HCT116 (cell line): ENCODE results near the gene STIM1. TPM values are rescaled to one million over a fixed set of nuclear protein-coding genes. Genes with fewer than 3 reads are reported as not detected.

Source experiments
- ATAC-seq: fragments of 200-7000 bp; cut with Tn5 transposase; 2 replicates; pipeline ENCODE4 v1.9.1; 2020; ENCODE audit warnings: mild to moderate bottlenecking, moderate library complexity
- BruUV-seq: library from RNA; stranded (reverse); fragments of 400-500 nt; replicated peaks from 2 replicates; lab custom pipeline; 2021; lab: Mats Ljungman, UMichigan
- CTCF ChIA-PET: fragments of 300-600 bp; sonication (Branson Sonifier 250); formaldehyde crosslinking; loops from one replicate; lab custom pipeline; 2021; ENCODE audit warnings: antibody characterized with exemption; lab: Charles Lee
- POLR2A ChIA-PET: fragments of 300-600, 350-600 bp; sonication (Branson Sonifier 250); formaldehyde crosslinking; loops from one replicate; lab custom pipeline; 2021; ENCODE audit warnings: antibody characterized with exemption; lab: Charles Lee
- RAD21 ChIA-PET, 2 experiments: fragments of 300-600 bp; sonication (Branson Sonifier 250); formaldehyde crosslinking; loops; one replicate each; lab custom pipeline; 2023; ENCODE audit warnings: low total read pairs in 2 of 2; ENCODE audit not compliant: uncharacterized antibody in 2 of 2, unreplicated experiment in 2 of 2, low non-redundant PET in 1 of 2; lab: Charles Lee
- DNase-seq: peaks from one replicate; pipeline ENCODE4 v3.0.0-alpha.2; 2010; ENCODE audit warnings: low read depth, low spot score
- H2AFZ ChIP-seq: fragments of 200-600 bp; shearing (Covaris generic), sonication (generic); 2 replicates; pipeline ENCODE4 v1.6.1; 2017; ENCODE audit warnings: low read depth, mixed run types, mixed read lengths, antibody characterized with exemption, low read length; ENCODE audit not compliant: poor library complexity, severe bottlenecking
- H3K27ac ChIP-seq: 2 replicates; pipeline ENCODE4 v1.5.1; 2012; ENCODE audit warnings: low read depth, low read length
- H3K27me3 ChIP-seq: fragments of 200-600 bp; sonication (generic); 2 replicates; pipeline ENCODE4 v1.6.1; 2016; ENCODE audit warnings: mixed run types, low read length, mixed read lengths; ENCODE audit not compliant: insufficient read depth
- H3K36me3 ChIP-seq, 2 experiments: fragments of 200-500 bp in 1 of 2; fragments of 200-600 bp in 1 of 2; sonication (Bioruptor generic) in 1 of 2; sonication (generic) in 1 of 2; 2 replicates each; pipeline versions ENCODE4 v1.5.1 to v1.6.1; 2014 to 2016; ENCODE audit warnings: low read length in 2 of 2, inconsistent platforms in 1 of 2, mixed read lengths in 1 of 2, mixed run types in 1 of 2; ENCODE audit not compliant: insufficient read depth in 2 of 2, control insufficient read depth in 1 of 2
- H3K4me1 ChIP-seq, 2 experiments: fragments of 200-600 bp in 1 of 2; sonication (generic) in 1 of 2; 2 replicates each; pipeline versions ENCODE4 v1.5.1 to v1.6.1; 2012 to 2017; ENCODE audit warnings: low read length in 2 of 2, inconsistent platforms in 1 of 2, mild to moderate bottlenecking in 1 of 2, mixed read lengths in 1 of 2, mixed run types in 1 of 2, moderate library complexity in 1 of 2; ENCODE audit not compliant: insufficient read depth in 2 of 2, control insufficient read depth in 1 of 2
- H3K4me2 ChIP-seq: fragments of 200-600 bp; sonication (generic); 2 replicates; pipeline ENCODE4 v1.6.1; 2017; ENCODE audit warnings: mixed run types, low read length, mixed read lengths
- H3K4me3 ChIP-seq, 2 experiments: fragments of 200-600 bp in 1 of 2; sonication (generic) in 1 of 2; replicated peaks in 1 of 2; 2 replicates each; pipeline ENCODE4 v1.5.1; 2011 to 2016; ENCODE audit warnings: low read length in 2 of 2, control low read depth in 1 of 2, low read depth in 1 of 2, mild to moderate bottlenecking in 1 of 2, mixed read lengths in 1 of 2, mixed run types in 1 of 2
- H3K79me2 ChIP-seq: fragments of 200-600 bp; sonication (generic); 2 replicates; pipeline ENCODE4 v1.6.1; 2017; ENCODE audit warnings: mild to moderate bottlenecking, mixed run types, low read length, moderate library complexity, mixed read lengths; ENCODE audit not compliant: insufficient read depth
- H3K9ac ChIP-seq: fragments of 200-600 bp; sonication (generic); 2 replicates; pipeline ENCODE4 v1.6.1; 2016; ENCODE audit warnings: low read length, mixed read lengths
- H3K9me2 ChIP-seq: fragments of 200-600 bp; sonication (generic), shearing (Covaris generic); 2 replicates; pipeline ENCODE4 v1.6.1; 2017; ENCODE audit warnings: mixed run types, mild to moderate bottlenecking, moderate library complexity; ENCODE audit not compliant: insufficient read depth
- H3K9me3 ChIP-seq, 2 experiments: fragments of 200-500 bp in 1 of 2; fragments of 200-600 bp in 1 of 2; sonication (Bioruptor generic) in 1 of 2; sonication (generic) in 1 of 2; 2 replicates each; pipeline ENCODE4 v1.6.1; 2014 to 2017; ENCODE audit warnings: low read length in 2 of 2, mixed read lengths in 2 of 2, inconsistent platforms in 1 of 2, low read depth in 1 of 2, mild to moderate bottlenecking in 1 of 2, mixed run types in 1 of 2, moderate library complexity in 1 of 2; ENCODE audit not compliant: control insufficient read depth in 1 of 2, insufficient read depth in 1 of 2
- H4K20me1 ChIP-seq: fragments of 200-600 bp; sonication (generic), shearing (Covaris generic); 2 replicates; pipeline ENCODE4 v1.6.1; 2017; ENCODE audit warnings: mixed run types, mild to moderate bottlenecking, moderate library complexity; ENCODE audit not compliant: insufficient read depth
- CBX3 ChIP-seq: IDR thresholded peaks from 2 replicates; pipeline ENCODE4 v1.6.1; 2012; ENCODE audit warnings: low read depth
- CEBPB ChIP-seq: IDR thresholded peaks from 2 replicates; pipeline ENCODE4 v1.6.1; 2012; ENCODE audit warnings: low read depth
- CTCF ChIP-seq, 3 experiments: fragments of 200-600 bp in 1 of 3; sonication (generic) in 1 of 3; IDR thresholded peaks in 2 of 3; conservative IDR thresholded peaks in 1 of 3; 2 replicates each; pipeline ENCODE4 v1.5.1; 2012 to 2017; ENCODE audit warnings: low read depth in 2 of 3, low read length in 2 of 3, antibody characterized with exemption in 1 of 3, borderline replicate concordance in 1 of 3, control low read depth in 1 of 3, mild to moderate bottlenecking in 1 of 3, mixed read lengths in 1 of 3, mixed run types in 1 of 3, moderate library complexity in 1 of 3; ENCODE audit not compliant: insufficient read depth in 1 of 3
- ELF1 ChIP-seq: IDR thresholded peaks from 2 replicates; pipeline ENCODE4 v1.6.1; 2012; ENCODE audit warnings: low read depth, borderline replicate concordance
- EZH2phosphoT487 ChIP-seq: fragments of 200-600 bp; IDR thresholded peaks from 2 replicates; pipeline ENCODE4 v1.6.1; 2018; ENCODE audit warnings: antibody characterized with exemption, borderline replicate concordance
- FOSL1 ChIP-seq: IDR thresholded peaks from 2 replicates; pipeline ENCODE4 v1.6.1; 2012; ENCODE audit warnings: low read depth
- JUND ChIP-seq: IDR thresholded peaks from 2 replicates; pipeline ENCODE4 v1.6.1; 2012
- MAX ChIP-seq: IDR thresholded peaks from 2 replicates; pipeline ENCODE4 v1.6.1; 2012
- POLR2A ChIP-seq: IDR thresholded peaks from 2 replicates; pipeline ENCODE4 v1.7.0; 2011; ENCODE audit warnings: borderline replicate concordance; ENCODE audit not compliant: insufficient read depth, insufficient read length; ENCODE audit errors: extremely low read depth
- POLR2AphosphoS5 ChIP-seq: IDR thresholded peaks from 2 replicates; pipeline ENCODE4 v1.6.1; 2011; ENCODE audit warnings: mild to moderate bottlenecking, low read depth, low read length, moderate library complexity
- RAD21 ChIP-seq: IDR thresholded peaks from 2 replicates; pipeline ENCODE4 v1.6.1; 2012; ENCODE audit warnings: low read depth, mild to moderate bottlenecking
- REST ChIP-seq: IDR thresholded peaks from 2 replicates; pipeline ENCODE4 v1.6.1; 2012; ENCODE audit warnings: low read depth
- SIN3A ChIP-seq: IDR thresholded peaks from 2 replicates; pipeline ENCODE4 v1.6.1; 2012; ENCODE audit warnings: low read depth
- SRF ChIP-seq: IDR thresholded peaks from 2 replicates; pipeline ENCODE4 v1.6.1; 2012; ENCODE audit warnings: low read depth
- TCF7L2 ChIP-seq: IDR thresholded peaks from 2 replicates; pipeline ENCODE4 v1.7.0; 2011; ENCODE audit warnings: borderline replicate concordance, inconsistent platforms; ENCODE audit not compliant: insufficient read depth, insufficient read length; ENCODE audit errors: extremely low read depth
- YY1 ChIP-seq: IDR thresholded peaks from 2 replicates; pipeline ENCODE4 v1.6.1; 2011; ENCODE audit warnings: low read length, low read depth, moderate library complexity, mild to moderate bottlenecking; ENCODE audit not compliant: insufficient replicate concordance; ENCODE audit errors: extremely low read depth
- ZBTB33 ChIP-seq: IDR thresholded peaks from 2 replicates; pipeline ENCODE4 v1.6.1; 2011; ENCODE audit warnings: mild to moderate bottlenecking, low read length, moderate library complexity; ENCODE audit not compliant: insufficient replicate concordance; ENCODE audit errors: extremely low read depth
- ZFX ChIP-seq: fragments of 450-650 bp; IDR thresholded peaks from 2 replicates; pipeline ENCODE4 v1.6.1; 2017
- ZNF274 ChIP-seq: fragments of 200-500 bp; sonication (Bioruptor generic); IDR thresholded peaks from 2 replicates; pipeline ENCODE4 v1.6.1; 2014; ENCODE audit warnings: mild to moderate bottlenecking, low read depth, low read length, inconsistent platforms
- intact Hi-C: fragments of 100-400 bp; cut with micrococcal nuclease; formaldehyde crosslinking; loops from 2 replicates; pipeline ENCODE4 v1.10.0; 2022
- total RNA-seq: library from RNA; stranded (reverse); gene quantifications from one replicate; pipeline ENCODE4 v1.2.1, GENCODE V29; 2021; ENCODE audit not compliant: unreplicated experiment

STIM1 gene
- total RNA-seq, 1 experiment from 2014 or later = 22.3 TPM

GRCh38 chr11:4025248-4025966, 169.9 kb downstream of the STIM1 start:
- no peaks in the 10 kb centered on the region for H4K20me1 ChIP-seq
- ATAC-seq (no peak), DNase-seq (no peak)
- no peak overlapping the region for H2AFZ ChIP-seq
- no peak overlapping the region for H3K4me3 ChIP-seq
- intact Hi-C loops = no loop called here
- ChIA-PET RAD21 (no interaction called here), CTCF (no interaction called here), POLR2A (no interaction called here)
- no peaks in the 10 kb centered on the region for H3K79me2 ChIP-seq
- no peaks in the 10 kb centered on the region for H3K9me3 ChIP-seq
- no peak overlapping the region for H3K27ac ChIP-seq
- H3K9ac ChIP-seq = no peak overlapping the region
- no peaks in the 10 kb centered on the region for H3K9me2 ChIP-seq
- H3K36me3 ChIP-seq = no peaks in the 10 kb centered on the region
- no peaks in the 10 kb centered on the region for H3K27me3 ChIP-seq
- no TSS peak for BruUV-seq
- no peak overlapping the region for H3K4me2 ChIP-seq
- no peaks in the 10 kb centered on the region for H3K4me1 ChIP-seq
- TF ChIP-seq CTCF (IDR thresholded peaks at IDR 0.05 in 2 of 3, conservative IDR thresholded peaks at IDR 0.05 in 1 of 3; ENCODE audit: borderline replicate concordance in 1 of 3, insufficient read depth in 1 of 3, low read depth in 2 of 3, low read length in 2 of 3) (no peak), SIN3A (no peak), MAX (no peak), JUND (no peak), EZH2phosphoT487 (no peak), ZNF274 (no peak), CBX3 (no peak), SRF (no peak), FOSL1 (no peak), ZBTB33 (no peak), POLR2A (no peak), ZFX (no peak), YY1 (no peak), RAD21 (no peak), POLR2AphosphoS5 (no peak), REST (no peak), CEBPB (no peak), TCF7L2 (no peak), ELF1 (no peak)
